ENCODE data around the gene PAAF1.

Gene PAAF1

DNA sequence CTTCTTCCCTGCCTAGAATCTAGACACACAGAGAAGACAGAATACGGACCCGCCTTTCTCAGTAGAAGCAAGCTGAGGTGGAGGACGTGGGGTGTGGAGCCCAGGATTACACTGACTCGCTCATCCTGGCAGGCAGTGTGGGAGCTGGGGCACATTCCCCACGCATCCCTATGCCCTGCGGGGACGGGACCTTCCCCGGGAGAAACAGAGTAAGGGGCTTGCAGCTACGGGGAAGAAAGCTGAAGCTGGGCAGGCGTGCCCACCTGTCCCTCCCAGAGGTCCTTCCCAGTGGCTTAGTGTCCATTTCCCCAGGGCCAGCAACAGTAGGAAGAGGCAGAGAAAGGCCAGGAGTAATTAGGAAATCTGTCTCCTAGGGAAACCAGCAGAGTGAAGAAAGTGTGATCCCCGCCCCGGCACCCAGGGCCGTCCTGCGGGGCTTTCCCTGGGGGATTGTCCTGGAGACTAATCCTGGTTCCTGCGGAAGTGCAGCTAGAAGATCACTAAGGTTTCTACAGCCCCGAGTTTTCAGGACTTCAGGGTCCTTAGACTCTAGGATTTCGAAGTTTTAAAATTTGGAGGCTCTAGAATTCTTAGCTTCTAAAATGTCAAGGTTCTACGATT lies 81.8 kb downstream of the PAAF1 start:
- no peak overlapping the region for H3K4me3 ChIP-seq (replicated peaks; ENCODE audit: low read depth, low read length)
- TF ChIP-seq, protein P1, sequence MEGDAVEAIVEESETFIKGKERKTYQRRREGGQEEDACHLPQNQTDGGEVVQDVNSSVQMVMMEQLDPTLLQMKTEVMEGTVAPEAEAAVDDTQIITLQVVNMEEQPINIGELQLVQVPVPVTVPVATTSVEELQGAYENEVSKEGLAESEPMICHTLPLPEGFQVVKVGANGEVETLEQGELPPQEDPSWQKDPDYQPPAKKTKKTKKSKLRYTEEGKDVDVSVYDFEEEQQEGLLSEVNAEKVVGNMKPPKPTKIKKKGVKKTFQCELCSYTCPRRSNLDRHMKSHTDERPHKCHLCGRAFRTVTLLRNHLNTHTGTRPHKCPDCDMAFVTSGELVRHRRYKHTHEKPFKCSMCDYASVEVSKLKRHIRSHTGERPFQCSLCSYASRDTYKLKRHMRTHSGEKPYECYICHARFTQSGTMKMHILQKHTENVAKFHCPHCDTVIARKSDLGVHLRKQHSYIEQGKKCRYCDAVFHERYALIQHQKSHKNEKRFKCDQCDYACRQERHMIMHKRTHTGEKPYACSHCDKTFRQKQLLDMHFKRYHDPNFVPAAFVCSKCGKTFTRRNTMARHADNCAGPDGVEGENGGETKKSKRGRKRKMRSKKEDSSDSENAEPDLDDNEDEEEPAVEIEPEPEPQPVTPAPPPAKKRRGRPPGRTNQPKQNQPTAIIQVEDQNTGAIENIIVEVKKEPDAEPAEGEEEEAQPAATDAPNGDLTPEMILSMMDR (IDR thresholded peaks at IDR 0.05; ENCODE audit: low read depth, low read length, missing control alignments) = no peak
- no peak for DNase-seq (ENCODE audit: extremely low read depth, low read depth)

DNA sequence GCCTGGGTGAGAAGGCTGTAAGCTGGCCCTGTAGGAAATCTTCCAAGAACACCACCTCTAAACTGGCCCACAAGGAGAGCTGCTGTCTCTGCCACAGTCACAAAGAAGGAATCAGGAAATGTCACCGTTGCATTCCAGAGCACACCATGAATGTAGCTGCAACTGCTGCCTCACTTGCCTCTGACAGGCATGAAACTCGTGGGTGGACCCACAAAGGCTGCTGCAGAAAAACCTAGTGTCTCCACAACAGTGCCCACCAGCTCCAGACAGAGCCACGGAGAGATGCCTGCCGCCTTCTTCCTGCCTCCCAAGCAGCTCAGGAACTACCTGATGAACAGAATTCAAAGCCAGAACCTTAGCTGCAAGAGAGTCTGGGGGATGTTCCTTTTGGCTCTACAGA lies 84.5 kb downstream of the PAAF1 start:
- TF ChIP-seq, protein P1 (IDR thresholded peaks at IDR 0.05; ENCODE audit: low read depth, low read length, missing control alignments) = no peak
- DNase-seq (ENCODE audit: extremely low read depth, low read depth) = no peak
- no peak overlapping the region for H3K4me3 ChIP-seq (replicated peaks; ENCODE audit: low read depth, low read length)

DNA sequence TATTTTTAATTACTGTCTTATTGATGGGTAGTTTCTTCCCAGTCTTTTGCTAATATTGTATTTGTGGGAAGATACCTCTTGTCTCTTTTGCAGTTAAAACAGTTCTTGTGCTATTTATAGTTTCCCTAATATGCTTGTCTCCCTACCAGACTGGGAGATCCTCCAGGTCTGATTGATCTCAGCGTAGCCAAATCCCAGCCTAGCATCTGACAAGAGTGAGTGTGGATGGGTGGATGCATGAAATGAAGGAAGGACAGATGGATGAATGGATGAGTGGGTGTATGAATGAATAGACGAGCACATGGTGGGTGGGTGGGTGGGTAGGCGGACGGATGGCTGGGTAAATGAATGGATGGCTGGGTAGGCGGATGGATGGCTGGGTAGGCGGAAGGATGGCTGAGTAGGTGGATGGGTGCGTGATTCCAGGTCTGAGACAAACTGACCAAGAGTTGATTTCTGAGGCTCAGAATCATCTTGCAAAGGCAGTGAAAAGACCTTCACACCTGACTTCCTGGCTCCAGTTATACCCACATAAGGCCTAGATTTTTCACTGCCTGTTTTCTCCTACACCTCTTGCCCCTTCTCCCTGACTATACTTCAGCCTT lies 85.4 kb downstream of the PAAF1 start:
- no peak for DNase-seq (ENCODE audit: extremely low read depth, low read depth)
- H3K4me3 ChIP-seq (replicated peaks; ENCODE audit: low read depth, low read length) = no peak overlapping the region
- TF ChIP-seq, protein P1 (IDR thresholded peaks at IDR 0.05; ENCODE audit: low read depth, low read length, missing control alignments) = no peak

DNA sequence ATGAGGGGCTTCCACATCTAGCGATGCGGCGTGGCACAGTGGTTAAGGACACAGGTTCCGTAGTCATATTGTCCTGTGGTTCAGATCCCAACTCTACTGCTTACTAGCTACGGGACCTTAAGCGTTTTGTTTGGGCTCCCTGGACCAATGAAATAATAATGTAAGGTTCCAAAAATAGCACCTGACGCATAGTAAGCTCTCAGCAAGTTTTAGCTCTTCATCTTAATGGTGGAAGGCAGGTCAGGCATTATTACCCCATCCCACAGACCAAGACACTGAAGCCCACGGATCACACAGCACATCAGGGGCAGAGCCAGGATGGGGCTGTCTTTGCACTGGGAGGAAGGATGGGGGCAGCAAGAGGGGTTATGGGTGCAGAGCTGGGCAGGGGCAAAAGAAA lies 87.1 kb downstream of the PAAF1 start:
- no peak overlapping the region for H3K4me3 ChIP-seq (replicated peaks; ENCODE audit: low read depth, low read length)
- DNase-seq (ENCODE audit: extremely low read depth, low read depth) = no peak
- TF ChIP-seq, protein P1 (IDR thresholded peaks at IDR 0.05; ENCODE audit: low read depth, low read length, missing control alignments) = no peak

DNA sequence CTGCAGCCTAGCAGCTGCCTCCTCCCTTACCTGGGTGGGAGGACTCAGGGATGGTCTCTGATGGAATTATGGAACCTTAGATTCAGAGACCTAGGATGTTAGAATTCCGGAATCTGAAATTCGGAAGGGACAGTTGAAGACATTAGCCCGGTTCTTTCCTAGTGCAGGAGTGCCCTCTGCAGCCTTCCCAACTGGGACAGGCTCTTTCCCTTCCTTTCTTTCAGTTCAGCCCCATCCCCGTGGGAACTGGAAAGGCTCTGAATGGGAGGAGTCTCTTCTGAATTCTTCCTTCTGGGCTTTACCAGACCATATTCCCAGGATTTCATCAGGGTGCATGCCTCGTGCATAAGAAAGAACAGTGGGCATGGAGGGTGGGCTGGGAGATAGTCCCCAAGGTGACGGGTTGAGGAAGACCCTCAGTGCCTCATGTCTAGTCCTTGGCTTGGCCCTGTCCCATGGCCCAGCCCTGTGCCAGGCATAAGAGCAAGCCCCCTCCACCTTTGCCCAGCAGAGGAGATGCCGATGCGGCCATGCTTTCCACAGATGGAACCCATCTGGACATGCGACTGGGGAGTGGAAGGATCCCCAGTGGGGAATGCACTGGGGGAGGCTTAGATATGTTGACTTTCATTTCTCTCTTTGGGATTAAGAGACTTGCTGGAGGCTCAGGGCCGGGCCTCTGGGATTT lies 88.4 kb downstream of the PAAF1 start:
- peak overlapping the region; percentile 19 for H3K4me3 ChIP-seq (replicated peaks; ENCODE audit: low read depth, low read length)
- TF ChIP-seq, protein P1 (IDR thresholded peaks at IDR 0.05; ENCODE audit: low read depth, low read length, missing control alignments) = no peak
- no peak for DNase-seq (ENCODE audit: extremely low read depth, low read depth)

DNA sequence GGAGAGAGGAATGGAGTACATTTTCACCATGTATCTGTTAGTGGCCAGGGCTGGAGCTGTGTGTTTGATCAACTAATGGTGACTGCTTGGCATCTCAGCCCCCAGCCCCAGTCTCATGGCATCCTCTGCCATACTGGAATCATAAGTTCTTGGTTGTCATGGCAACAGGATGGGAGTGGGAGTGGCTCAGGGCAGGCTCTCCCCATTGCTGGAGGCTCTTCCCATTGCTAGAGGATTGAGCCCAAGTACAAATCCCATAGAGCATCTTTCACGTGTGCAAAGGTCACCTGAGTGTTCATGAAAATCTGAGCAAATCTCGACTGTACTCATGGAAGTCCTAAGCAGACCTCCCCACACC lies 88.9 kb downstream of the PAAF1 start:
- TF ChIP-seq, protein P1 (IDR thresholded peaks at IDR 0.05; ENCODE audit: low read depth, low read length, missing control alignments) = no peak
- no peak overlapping the region for H3K4me3 ChIP-seq (replicated peaks; ENCODE audit: low read depth, low read length)
- DNase-seq (ENCODE audit: extremely low read depth, low read depth) = no peak
